GM04504 (cell line): ENCODE results near the gene C17orf78.
"Not testable (repeated sequence)": the region's sequence is repeated elsewhere in the genome, so short reads cannot be mapped to it uniquely, and the experiment has no call there.

ENCODE experiments used
- DNase-seq: peaks from one replicate; pipeline ENCODE4 v3.0.0-alpha.2; 2012; ENCODE audit warnings: low read depth

Gene C17orf78

DNA sequence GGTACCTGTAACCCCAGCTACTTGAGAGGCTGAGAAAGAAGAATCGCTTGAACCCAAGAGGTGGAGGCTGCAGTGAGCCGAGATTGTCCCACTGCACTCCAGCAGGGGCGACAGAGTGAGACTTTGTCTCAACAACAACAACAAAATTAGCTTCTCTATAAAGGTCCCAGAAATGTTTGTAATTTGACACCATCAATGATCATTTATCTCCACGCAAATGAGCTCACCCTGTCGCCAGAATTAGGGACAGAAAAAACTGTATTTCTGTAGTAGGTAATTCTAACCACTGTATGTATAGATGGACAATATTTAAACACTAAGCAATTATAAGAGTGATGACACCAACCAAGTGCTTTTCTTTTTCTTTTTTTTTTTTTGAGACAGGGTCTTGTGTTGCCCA is 10.7 kb downstream of the C17orf78 start:
- DNase-seq: no peak

GRCh38 chr17:37388266-37388665 is 12.5 kb downstream of the C17orf78 start:
- DNase-seq: no peak

DNA sequence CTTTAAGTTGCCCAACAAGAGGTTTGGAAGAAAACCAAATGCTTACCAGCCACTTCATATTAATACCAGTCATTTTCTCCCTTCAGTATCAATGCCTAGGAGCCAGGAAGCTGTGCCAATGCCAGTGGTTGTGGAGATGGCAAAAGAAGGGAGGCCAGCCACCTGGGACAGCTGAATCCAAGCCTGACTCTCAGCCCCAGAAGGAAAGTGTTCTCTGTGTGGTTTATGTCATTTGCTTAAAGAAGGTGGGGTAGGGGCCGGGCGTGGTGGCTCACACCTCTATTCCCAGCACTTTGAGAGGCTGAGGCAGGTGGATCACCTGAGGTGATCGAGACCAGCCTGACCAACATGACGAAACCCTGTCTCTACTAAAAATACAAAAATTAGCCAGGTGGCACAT is 13.4 kb downstream of the C17orf78 start:
- no peak for DNase-seq

DNA sequence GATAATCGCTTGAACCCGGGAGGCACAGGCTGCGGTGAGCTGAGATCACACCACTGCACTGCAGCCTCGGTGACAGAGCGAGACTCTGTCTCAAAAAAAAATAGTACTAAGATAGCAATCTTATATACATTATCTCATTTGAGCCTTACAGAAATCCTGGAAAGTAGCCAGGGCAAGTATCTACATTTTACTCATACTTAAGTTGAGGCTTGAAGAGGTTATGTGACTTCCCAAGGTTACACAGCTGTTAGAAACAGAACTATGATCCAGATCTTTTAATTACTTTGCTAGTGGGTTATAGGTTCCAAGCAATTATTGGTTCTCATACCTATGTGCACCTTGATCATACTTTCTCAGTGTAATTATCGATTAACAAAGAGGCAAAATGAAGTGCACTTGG is 15.4 kb downstream of the C17orf78 start:
- no peak for DNase-seq

DNA sequence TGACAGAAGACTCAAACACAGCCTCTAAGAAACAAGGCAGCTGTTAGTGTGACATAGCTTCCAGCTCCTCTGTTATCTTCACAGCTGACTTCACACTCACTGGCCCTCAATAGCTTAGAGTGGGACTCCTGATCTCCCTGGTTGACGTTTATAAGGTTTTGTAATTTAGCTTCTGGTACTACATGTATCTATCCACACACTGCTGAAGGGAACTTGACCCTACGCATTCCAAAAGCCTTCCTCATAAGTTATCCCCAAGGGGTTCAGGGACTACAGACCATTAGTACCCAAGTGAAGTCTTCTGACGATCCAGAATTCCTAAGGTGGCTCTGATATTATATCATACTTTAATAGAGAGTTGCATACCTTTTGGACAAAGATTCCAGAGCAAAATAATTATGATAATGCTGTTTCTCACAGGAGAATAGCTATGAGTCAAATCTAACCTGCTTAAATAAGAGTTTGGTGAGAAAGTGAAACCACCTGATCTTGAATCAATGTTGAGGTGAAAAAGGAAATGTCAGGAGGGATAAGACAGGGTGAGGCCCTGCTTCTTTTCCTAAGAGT is 16.3 kb downstream of the C17orf78 start:
- no peak for DNase-seq

DNA sequence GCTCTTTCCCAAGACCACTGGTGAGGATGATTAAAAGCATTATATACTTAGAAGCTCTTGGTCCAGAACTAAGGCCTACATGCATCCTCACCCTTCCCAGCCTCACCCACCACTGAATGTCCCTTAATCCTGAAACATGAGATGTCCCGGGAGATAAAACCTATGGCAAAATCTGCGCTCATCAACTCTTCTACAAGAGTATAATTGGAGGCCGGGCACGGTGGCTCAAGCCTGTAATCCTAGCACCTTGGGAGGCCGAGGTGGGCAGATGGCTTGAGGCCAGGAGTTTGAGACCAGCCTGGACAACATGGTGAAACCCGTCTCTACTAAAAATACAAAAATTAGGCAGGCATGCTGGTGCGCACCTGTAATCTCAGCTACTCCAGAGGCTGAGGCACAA is 17.6 kb downstream of the C17orf78 start:
- no peak for DNase-seq

GRCh38 chr17:37399265-37399803 is 23.5 kb downstream of the C17orf78 start:
- no peak for DNase-seq

- DNase-seq: no peak
Observed at GRCh38 chr17:37400505-37400904, 24.7 kb downstream of the C17orf78 start.

DNA sequence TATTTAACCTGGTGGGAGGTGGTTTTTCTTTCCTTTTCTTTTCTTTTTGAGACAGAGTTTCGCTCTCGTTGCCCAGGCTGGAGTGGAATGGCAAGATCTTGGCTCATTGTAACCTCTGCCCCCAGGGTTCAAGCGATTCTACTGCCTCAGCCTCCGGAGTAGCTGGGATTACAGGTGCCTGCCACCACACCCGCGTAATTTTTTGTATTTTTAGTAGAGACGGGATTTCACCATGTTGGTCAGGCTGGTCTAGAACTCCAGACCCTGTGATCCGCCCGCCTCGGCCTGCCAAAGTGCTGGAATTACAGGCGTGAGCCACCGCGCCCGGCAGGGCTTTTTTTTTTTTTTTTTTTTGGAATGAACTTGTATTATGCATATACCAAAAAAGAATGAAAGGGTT is 29.7 kb downstream of the C17orf78 start:
- not testable (repeated sequence) for DNase-seq

GRCh38 chr17:37405955-37406634 is 30.3 kb downstream of the C17orf78 start:
- DNase-seq: no peak

- peak; percentile 57 for DNase-seq
Observed at GRCh38 chr17:37406635-37407461, 31.1 kb downstream of the C17orf78 start, which contains the start of the genes ACACA and TADA2A. TSS of gene ACACA (minus strand) at chr17:37406836. CDS start at chr17:37406299, 537 bp downstream. TSS of gene TADA2A (plus strand) at chr17:37406886. CDS start at chr17:37411366, 4,480 bp downstream.

GRCh38 chr17:37408145-37408479 is 32.3 kb downstream of the C17orf78 start:
- DNase-seq: not testable (repeated sequence)

DNA sequence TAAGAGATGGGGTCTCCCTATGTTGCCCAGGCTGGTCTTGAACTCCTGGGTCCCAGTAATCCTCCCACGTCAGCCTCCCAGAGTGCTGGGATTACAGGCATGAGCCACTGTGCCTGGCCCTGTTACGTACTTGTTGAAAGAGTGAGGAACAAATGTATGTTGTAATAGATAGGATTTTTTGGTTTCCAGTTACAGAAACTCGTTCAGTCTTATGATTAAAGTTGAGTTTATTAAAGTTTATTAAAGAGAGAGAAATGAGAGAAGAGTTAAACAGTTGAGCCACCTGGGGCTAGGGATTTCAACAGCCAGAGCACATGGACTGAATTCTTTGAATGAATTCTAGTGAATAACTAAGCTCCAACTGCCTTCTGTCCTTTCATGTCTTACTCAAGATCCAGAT is 34.6 kb downstream of the C17orf78 start:
- DNase-seq: no peak

- DNase-seq: no peak
Observed at GRCh38 chr17:37413875-37414519, 38.2 kb downstream of the C17orf78 start.

GRCh38 chr17:37417852-37418251 is 42.1 kb downstream of the C17orf78 start:
- no peak for DNase-seq

DNA sequence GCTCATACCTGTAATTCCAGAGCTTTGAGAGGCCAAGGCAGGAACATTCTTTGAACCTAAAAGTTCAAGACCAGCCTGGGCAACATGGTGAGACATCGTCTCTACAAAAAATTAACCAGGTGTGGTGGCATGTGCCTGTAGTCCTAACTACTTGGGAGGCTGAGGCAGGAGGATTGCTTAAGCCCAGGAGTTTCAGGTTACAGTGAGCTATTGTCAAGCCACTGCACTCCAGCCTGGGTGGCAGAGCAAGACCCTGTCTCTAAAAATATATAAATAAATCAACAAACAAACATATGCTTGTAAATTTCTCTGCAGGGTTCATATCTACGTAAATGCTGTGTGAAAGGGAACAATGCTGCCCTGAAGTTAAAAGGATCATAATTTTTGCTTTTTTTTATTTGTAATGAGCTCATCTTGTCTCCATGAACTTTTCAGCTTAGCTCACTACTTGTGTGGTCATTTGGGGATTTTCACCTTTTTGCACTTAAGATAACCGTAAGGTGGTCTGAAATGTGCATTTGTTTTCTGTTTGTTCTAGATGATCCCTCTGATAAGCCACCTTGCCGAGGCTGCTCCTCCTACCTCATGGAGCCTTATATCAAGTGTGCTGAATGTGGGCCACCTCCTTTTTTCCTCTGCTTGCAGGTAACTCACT is 47.3 kb downstream of the C17orf78 start:
- DNase-seq: no peak

GRCh38 chr17:37425268-37425667 is 49.5 kb downstream of the C17orf78 start:
- no peak for DNase-seq

DNA sequence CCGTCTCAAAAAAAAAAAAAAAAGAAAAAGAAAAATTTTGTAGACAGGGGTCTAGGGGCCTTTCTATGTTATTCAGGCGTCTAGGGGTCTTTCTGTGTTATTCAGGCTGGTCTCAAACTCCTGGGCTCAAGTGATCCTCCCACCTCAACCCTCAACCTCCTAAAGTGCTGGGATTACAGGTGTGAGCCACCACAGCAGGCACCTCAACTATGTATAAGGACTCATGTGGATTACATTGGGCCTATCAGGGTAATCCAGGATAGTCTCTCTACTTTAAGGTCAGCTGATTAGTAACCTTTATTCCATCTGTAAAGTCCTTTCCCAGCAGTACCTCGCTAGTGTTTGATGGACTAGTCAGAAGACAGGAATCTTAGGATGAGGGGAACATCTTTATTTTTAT is 53.3 kb downstream of the C17orf78 start:
- DNase-seq: no peak

- DNase-seq: no peak
Observed at GRCh38 chr17:37429453-37429852, 53.7 kb downstream of the C17orf78 start.

DNA sequence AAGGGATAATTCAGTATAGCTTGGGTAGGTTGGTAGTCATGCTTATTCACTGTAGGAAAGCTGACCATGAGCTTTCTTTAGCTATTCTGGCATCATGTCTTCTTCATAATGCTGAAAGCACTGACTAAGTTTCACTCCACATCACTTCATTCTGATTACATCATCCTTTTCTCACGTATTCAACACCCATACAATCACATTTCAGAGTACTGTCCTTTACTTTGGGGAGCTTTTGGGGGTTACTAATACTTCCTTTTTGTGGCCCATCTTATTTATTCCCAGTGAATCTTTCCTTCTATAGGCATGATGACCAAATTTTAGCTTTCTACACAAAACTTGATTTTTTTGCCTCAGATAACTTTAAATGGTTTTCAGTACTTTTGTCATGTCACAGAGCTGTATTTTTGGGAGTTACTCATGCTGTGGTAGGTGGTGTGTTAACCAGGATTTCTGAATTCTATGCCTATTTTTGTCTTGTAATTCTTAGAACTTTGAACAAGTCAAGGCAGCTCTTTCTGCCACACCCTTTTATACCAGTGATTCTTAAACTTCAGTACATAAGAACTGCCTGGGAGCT is 54.4 kb downstream of the C17orf78 start:
- DNase-seq: peak; percentile 35

GRCh38 chr17:37432671-37433070 is 56.9 kb downstream of the C17orf78 start:
- DNase-seq: no peak
